GM12874 (cell line): ENCODE measurements around the gene SKA1.

Experiments used
- CTCF ChIP-seq: IDR thresholded peaks from 2 replicates; pipeline ENCODE4 v1.5.1; 2011; ENCODE audit warnings: low read depth, mild to moderate bottlenecking, control low read depth, low read length, moderate library complexity; ENCODE audit not compliant: insufficient read depth

Gene SKA1

GRCh38 chr18:50340078-50340477 is 34.8 kb upstream of the SKA1 start:
- peak; percentile 29; the same call in 1 of the 2 replicates for TF ChIP-seq CTCF

- TF ChIP-seq CTCF: no peak
Observed at GRCh38 chr18:50341443-50341842, 33.4 kb upstream of the SKA1 start.

- no peak for TF ChIP-seq CTCF
Observed at GRCh38 chr18:50350699-50351098, 24.1 kb upstream of the SKA1 start.

GRCh38 chr18:50356036-50356945 is 18.6 kb upstream of the SKA1 start:
- TF ChIP-seq CTCF: peak; percentile 50

- TF ChIP-seq CTCF: no peak
Observed at GRCh38 chr18:50358844-50359243, 16.0 kb upstream of the SKA1 start.

- no peak for TF ChIP-seq CTCF
Observed at GRCh38 chr18:50359806-50360205, 15.0 kb upstream of the SKA1 start.

GRCh38 chr18:50360611-50361010 is 14.2 kb upstream of the SKA1 start:
- TF ChIP-seq CTCF: no peak
